ENCODE results near the gene PLD1. TPM values are rescaled to one million over a fixed set of nuclear protein-coding genes. Genes with fewer than 3 reads are reported as not detected.
"Not testable (repeated sequence)": the region's sequence is repeated elsewhere in the genome, so short reads cannot be mapped to it uniquely, and the experiment has no call there.

PLD1 gene
- total RNA-seq, 1 donor from 2014 or later = 25.4 TPM

DNA sequence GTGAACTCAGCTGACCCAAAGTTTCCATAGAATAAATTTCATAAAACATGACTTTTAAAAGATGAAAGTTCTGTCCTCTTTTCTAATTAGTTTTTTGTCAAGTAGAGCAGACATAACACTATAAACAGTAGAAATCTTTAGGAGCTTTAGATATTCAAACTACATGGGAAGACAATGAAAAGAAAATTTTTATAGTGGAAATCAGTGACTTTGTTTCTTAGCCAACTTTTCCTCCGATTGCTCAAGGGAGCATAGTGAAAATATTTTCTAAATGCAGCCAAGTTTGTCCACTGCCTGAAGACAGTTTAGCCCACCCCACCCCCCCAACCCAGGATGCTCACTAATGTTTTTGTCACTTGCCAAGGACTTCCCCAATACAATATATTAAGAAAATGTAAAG is 114.9 kb downstream of the PLD1 start:
- TF ChIP-seq, protein P1, sequence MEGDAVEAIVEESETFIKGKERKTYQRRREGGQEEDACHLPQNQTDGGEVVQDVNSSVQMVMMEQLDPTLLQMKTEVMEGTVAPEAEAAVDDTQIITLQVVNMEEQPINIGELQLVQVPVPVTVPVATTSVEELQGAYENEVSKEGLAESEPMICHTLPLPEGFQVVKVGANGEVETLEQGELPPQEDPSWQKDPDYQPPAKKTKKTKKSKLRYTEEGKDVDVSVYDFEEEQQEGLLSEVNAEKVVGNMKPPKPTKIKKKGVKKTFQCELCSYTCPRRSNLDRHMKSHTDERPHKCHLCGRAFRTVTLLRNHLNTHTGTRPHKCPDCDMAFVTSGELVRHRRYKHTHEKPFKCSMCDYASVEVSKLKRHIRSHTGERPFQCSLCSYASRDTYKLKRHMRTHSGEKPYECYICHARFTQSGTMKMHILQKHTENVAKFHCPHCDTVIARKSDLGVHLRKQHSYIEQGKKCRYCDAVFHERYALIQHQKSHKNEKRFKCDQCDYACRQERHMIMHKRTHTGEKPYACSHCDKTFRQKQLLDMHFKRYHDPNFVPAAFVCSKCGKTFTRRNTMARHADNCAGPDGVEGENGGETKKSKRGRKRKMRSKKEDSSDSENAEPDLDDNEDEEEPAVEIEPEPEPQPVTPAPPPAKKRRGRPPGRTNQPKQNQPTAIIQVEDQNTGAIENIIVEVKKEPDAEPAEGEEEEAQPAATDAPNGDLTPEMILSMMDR (IDR thresholded peaks at IDR 0.05) = no peak

DNA sequence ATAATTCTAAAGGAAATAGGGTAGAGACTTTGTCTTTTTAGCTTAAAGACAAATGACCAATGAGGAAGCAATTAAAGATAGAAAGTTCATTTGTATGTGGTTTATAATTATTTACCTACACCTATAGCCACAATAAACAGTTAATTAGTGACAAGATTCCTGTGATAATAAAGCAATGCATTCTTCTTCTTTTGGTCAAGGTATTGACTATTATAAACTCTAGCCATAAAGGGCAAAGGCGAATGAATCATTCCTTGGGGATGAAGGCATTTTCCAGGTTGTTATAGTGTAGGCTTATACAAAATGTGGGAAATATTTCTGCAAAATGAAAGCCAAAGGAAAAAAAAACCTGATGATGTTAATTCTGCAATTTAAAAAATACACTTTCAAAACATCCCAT is 115.4 kb downstream of the PLD1 start:
- DNase-seq = no peak
- TF ChIP-seq, protein P1 (IDR thresholded peaks at IDR 0.05) = no peak
- peaks cover 6% of the 10 kb centered on the region for H3K36me3 ChIP-seq
- intact Hi-C loops (cut with DNase I) = no loop called here
- H3K4me1 ChIP-seq = no peaks in the 10 kb centered on the region
- no peak for ATAC-seq
- no peak overlapping the region for H3K27ac ChIP-seq
- no peaks in the 10 kb centered on the region for H3K27me3 ChIP-seq
- H3K9me3 ChIP-seq = no peaks in the 10 kb centered on the region
- no peak overlapping the region for H3K4me3 ChIP-seq

More for the DNA sequence above, 114.9 kb downstream of the PLD1 start:
- Histone ChIP-seq H3K4me1 (no peaks in the 10 kb centered on the region), H3K4me3 (no peak overlapping the region), H3K27me3 (no peaks in the 10 kb centered on the region), H3K27ac (no peak overlapping the region), H3K36me3 (peaks cover 6% of the 10 kb centered on the region), H3K9me3 (no peaks in the 10 kb centered on the region)
- ATAC-seq = no peak
- intact Hi-C loops (cut with DNase I) = no loop called here
- DNase-seq = no peak

DNA sequence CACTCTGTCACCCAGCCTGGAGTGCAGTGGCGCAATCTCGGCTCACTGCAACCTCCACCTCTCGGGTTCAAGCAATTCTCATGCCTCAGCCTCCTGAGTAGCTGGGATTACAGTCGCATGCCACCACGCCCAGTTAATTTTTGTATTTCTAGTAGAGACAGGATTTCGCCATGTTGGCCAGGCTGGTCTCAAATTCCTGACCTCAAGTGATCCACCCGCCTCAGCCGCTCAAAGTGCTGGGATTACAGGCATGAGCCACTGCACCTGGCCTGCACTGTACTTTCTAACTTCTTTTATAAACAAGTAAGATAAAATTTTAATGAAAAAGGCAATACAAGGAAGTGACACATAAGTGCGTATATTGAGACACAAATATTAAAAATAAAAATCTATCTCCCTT is 117.7 kb downstream of the PLD1 start:
- H3K9me3 ChIP-seq; H3K4me1 ChIP-seq; H3K36me3 ChIP-seq; H3K27me3 ChIP-seq; DNase-seq; intact Hi-C loops (cut with DNase I); ATAC-seq; H3K4me3 ChIP-seq; H3K27ac ChIP-seq: not testable (repeated sequence)

DNA sequence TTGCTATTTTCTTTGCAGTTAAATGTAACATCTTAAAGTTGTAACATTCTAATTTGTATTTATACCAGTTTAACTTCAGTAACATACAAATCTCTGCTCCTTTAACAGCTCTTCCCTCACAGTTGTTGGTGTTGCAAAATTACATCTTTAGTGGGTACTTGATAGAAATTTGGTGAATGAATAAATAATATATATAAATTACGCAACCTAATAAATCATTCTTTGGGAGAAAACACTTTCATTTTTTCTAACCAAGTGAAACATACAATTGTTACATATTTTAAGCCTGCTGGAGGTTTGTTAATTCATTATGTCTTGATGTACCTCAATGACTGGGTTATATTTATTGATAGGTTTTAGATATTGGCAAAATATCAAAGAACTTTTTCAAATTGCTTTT is 118.8 kb downstream of the PLD1 start:
- Histone ChIP-seq H3K27ac (no peak overlapping the region), H3K4me3 (no peak overlapping the region), H3K9me3 (no peaks in the 10 kb centered on the region), H3K36me3 (no peaks in the 10 kb centered on the region), H3K27me3 (no peaks in the 10 kb centered on the region), H3K4me1 (no peaks in the 10 kb centered on the region)
- TF ChIP-seq, protein P1 (IDR thresholded peaks at IDR 0.05) = no peak
- intact Hi-C loops (cut with DNase I) = no loop called here
- ATAC-seq (no peak), DNase-seq (no peak)

DNA sequence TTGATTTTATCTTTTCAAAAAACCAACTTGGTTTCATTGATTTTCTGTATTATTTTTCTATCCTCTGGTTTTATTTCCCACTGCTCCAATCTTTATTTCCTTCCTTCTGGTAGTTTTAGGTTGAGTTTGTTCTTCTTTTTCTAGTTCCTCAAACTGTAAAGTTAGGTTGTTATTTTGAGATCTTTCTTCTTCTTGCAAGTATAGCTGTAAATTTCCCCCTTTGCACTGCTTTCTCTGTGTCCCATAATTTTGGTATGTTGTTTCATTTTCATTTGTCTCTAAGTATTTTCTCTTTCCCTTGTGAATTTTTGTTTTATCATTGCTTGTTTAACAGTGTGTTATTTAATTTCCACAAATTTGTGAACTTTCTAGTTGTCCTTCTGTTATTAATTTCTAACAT is 120.0 kb downstream of the PLD1 start:
- Histone ChIP-seq H3K4me3 (no peak overlapping the region), H3K36me3 (no peaks in the 10 kb centered on the region), H3K4me1 (no peaks in the 10 kb centered on the region), H3K9me3 (no peaks in the 10 kb centered on the region), H3K27me3 (no peaks in the 10 kb centered on the region), H3K27ac (no peak overlapping the region)
- intact Hi-C loops (cut with DNase I) = no loop called here
- no peak for DNase-seq
- TF ChIP-seq, protein P1 (IDR thresholded peaks at IDR 0.05) = no peak
- no peak for ATAC-seq

DNA sequence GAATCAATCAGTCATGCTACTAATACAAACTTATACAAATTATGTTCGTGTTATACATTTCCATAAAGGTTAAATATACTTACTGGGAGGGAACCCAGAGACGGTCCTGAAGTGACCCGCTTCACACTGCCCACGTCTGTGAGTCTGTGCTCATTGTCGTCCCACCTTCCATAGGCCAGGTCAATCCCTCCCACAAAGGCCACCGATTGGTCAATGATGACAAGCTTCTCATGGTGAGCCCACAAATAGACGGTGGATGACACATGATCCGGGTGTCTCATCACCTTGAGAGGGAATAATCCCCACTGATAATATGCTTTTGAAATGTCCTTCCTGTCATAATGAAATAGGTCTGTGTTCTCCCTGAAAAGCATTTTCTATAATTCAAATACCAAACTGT is 121.7 kb downstream of the PLD1 start:
- no peak overlapping the region for H3K27ac ChIP-seq
- no peaks in the 10 kb centered on the region for H3K36me3 ChIP-seq
- intact Hi-C loops (cut with DNase I) = no loop called here

More for the DNA sequence above, 121.7 kb downstream of the PLD1 start:
- Histone ChIP-seq H3K27me3 (no peaks in the 10 kb centered on the region), H3K9me3 (no peaks in the 10 kb centered on the region), H3K4me3 (no peak overlapping the region), H3K4me1 (no peaks in the 10 kb centered on the region)
- DNase-seq (no peak), ATAC-seq (no peak)
- TF ChIP-seq, protein P1 (IDR thresholded peaks at IDR 0.05) = no peak

All from upper lobe of right lung (tissue), 1 donor.